CD4-positive, alpha-beta T cell treated with Interleukin-21 for 1 hour (primary cell): Measurements from ENCODE around the gene TRDN.
"Not testable (repeated sequence)": the region's sequence is repeated elsewhere in the genome, so short reads cannot be mapped to it uniquely, and the experiment has no call there.

Experiments used
- DNase-seq: peaks from one replicate; pipeline ENCODE4 v3.0.0-alpha.2; 2020

The TRDN gene

GRCh38 chr6:123559816-123560215 lies 76.9 kb downstream of the TRDN start:
- not testable (repeated sequence) for DNase-seq

- not testable (repeated sequence) for DNase-seq
Observed at GRCh38 chr6:123557474-123557873, 79.3 kb downstream of the TRDN start.

- DNase-seq = no peak
Observed at GRCh38 chr6:123551939-123552707, 84.6 kb downstream of the TRDN start.

GRCh38 chr6:123550052-123550617 lies 86.6 kb downstream of the TRDN start:
- no peak for DNase-seq

- no peak for DNase-seq
Observed at GRCh38 chr6:123549476-123549875, 87.3 kb downstream of the TRDN start.

- no peak for DNase-seq
Observed at GRCh38 chr6:123547216-123547978, 89.4 kb downstream of the TRDN start.

- no peak for DNase-seq
Observed at GRCh38 chr6:123546537-123546936, 90.2 kb downstream of the TRDN start.

GRCh38 chr6:123541462-123541861 lies 95.3 kb downstream of the TRDN start:
- DNase-seq = no peak

- DNase-seq = no peak
Observed at GRCh38 chr6:123533862-123534648, 102.7 kb downstream of the TRDN start.

- DNase-seq = no peak
Observed at GRCh38 chr6:123529843-123530242, 106.9 kb downstream of the TRDN start.

GRCh38 chr6:123529058-123529457 lies 107.7 kb downstream of the TRDN start:
- no peak for DNase-seq

- DNase-seq = no peak
Observed at GRCh38 chr6:123527406-123527805, 109.3 kb downstream of the TRDN start.

- no peak for DNase-seq
Observed at GRCh38 chr6:123526128-123526527, 110.6 kb downstream of the TRDN start.

GRCh38 chr6:123524781-123525180 lies 112.0 kb downstream of the TRDN start:
- DNase-seq = no peak

GRCh38 chr6:123520217-123520616 lies 116.5 kb downstream of the TRDN start:
- no peak for DNase-seq

GRCh38 chr6:123519189-123519505 lies 117.6 kb downstream of the TRDN start:
- no peak for DNase-seq

GRCh38 chr6:123518441-123519188 lies 118.1 kb downstream of the TRDN start:
- no peak for DNase-seq

- no peak for DNase-seq
Observed at GRCh38 chr6:123515715-123516114, 121.0 kb downstream of the TRDN start.

GRCh38 chr6:123509112-123509511 lies 127.6 kb downstream of the TRDN start:
- DNase-seq = no peak

GRCh38 chr6:123508290-123508689 lies 128.5 kb downstream of the TRDN start:
- no peak for DNase-seq

GRCh38 chr6:123507582-123507981 lies 129.2 kb downstream of the TRDN start:
- DNase-seq = no peak

GRCh38 chr6:123503619-123504018 lies 133.1 kb downstream of the TRDN start:
- DNase-seq = no peak

- DNase-seq = no peak
Observed at GRCh38 chr6:123497025-123497424, 139.7 kb downstream of the TRDN start.
